Breast epithelium (tissue), 4 donors: ENCODE results near the gene PAQR6. TPM values are rescaled to one million over a fixed set of nuclear protein-coding genes. Genes with fewer than 3 reads are reported as not detected.

Experiments
- DNase-seq, 2 donors: peaks; one replicate each; pipeline ENCODE4 v3.0.0-alpha.2; 2019; ENCODE audit warnings: low spot score in 2 of 2
- H3K27ac ChIP-seq, 2 donors: fragments of 200-600 bp; sonication (generic) in 1 of 2; one replicate each; pipeline ENCODE4 v1.5.1; 2016 to 2019; ENCODE audit warnings: mild to moderate bottlenecking in 1 of 2
- H3K27me3 ChIP-seq, 2 donors: fragments of 200-600 bp; sonication (generic) in 1 of 2; one replicate each; pipeline versions ENCODE4 v1.5.1 to v1.6.0; 2017 to 2019; ENCODE audit warnings: control low read depth in 1 of 2, mild to moderate bottlenecking in 1 of 2
- H3K36me3 ChIP-seq: fragments of 200-600 bp; one replicate; pipeline ENCODE4 v1.5.1; 2019
- H3K4me1 ChIP-seq, 2 donors: fragments of 200-600 bp; sonication (generic); one replicate each; pipeline ENCODE4 v1.5.1; 2016 to 2019; ENCODE audit warnings: control low read depth in 1 of 2
- H3K4me3 ChIP-seq, 3 donors: fragments of 200-600 bp; sonication (generic); 1 replicate in 2 of 3; 2 replicates in 1 of 3; pipeline ENCODE4 v1.5.1; 2016 to 2019; ENCODE audit warnings: mild to moderate bottlenecking in 3 of 3, moderate library complexity in 2 of 3
- H3K9me3 ChIP-seq, 2 donors: fragments of 200-600 bp; sonication (generic) in 1 of 2; one replicate each; pipeline ENCODE4 v1.5.1; 2016 to 2019; ENCODE audit warnings: control low read depth in 1 of 2
- CTCF ChIP-seq, 3 donors: fragments of 450-650 bp; IDR thresholded peaks; one replicate each; pipeline ENCODE4 v1.5.1; 2016 to 2017; ENCODE audit warnings: antibody characterized with exemption in 3 of 3, mild to moderate bottlenecking in 3 of 3, moderate library complexity in 3 of 3
- POLR2A ChIP-seq: fragments of 450-650 bp; IDR thresholded peaks from one replicate; pipeline ENCODE4 v1.6.1; 2016; ENCODE audit warnings: antibody characterized with exemption, mild to moderate bottlenecking, moderate library complexity
- POLR2AphosphoS5 ChIP-seq, 3 donors: sonication (generic); formaldehyde crosslinking; IDR thresholded peaks; one replicate each; pipeline ENCODE4 v1.6.1; 2017; ENCODE audit warnings: antibody characterized with exemption in 3 of 3
- intact Hi-C: fragments of 100-400 bp; cut with DNase I; formaldehyde crosslinking; loops from one replicate; pipeline ENCODE4 v1.15.1; 2023; ENCODE audit warnings: low total_unique reads
- total RNA-seq, 3 donors: library from RNA; depleted of rRNA; stranded (reverse); fragments of >200 nt; gene quantifications; one replicate each; pipeline ENCODE4 v1.1.0, GENCODE V29; 2016

Gene PAQR6
- total RNA-seq, 3 donors from 2014 or later: 1.8 to 3.9 (median 2.5) TPM

DNA sequence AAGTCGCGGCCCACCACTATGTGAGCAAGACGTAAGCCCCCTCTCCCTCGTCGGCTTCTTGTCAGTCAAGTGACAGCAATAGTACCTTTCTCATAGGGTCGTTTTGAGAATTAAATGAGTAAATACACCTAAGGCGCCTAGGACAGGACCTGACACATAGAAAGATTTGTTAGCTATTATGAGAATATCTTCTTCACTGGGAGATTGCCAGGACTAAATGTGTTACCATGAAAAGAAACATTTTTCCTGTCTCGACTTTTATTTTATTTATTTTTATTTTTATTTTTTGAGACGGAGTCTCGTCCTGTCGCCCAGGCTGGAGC, 34.3 kb downstream of the PAQR6 start:
- Histone ChIP-seq H3K4me1 (peaks cover 3 to 12% of the 10 kb centered on the region in 2 donors), H3K27me3 (no peaks in the 10 kb centered on the region), H3K9me3 (no peaks in the 10 kb centered on the region), H3K36me3 (no peaks in the 10 kb centered on the region), H3K4me3 (peak overlapping the region; percentile 59 to 76 (median 62)), H3K27ac (peak overlapping the region; percentile 90 to 96)
- TF ChIP-seq CTCF (IDR thresholded peaks at IDR 0.05) (no peak), POLR2AphosphoS5 (IDR thresholded peaks at IDR 0.05) (no peak), POLR2A (no peak)
- no peak for DNase-seq
- intact Hi-C loops: no loop called here

DNA sequence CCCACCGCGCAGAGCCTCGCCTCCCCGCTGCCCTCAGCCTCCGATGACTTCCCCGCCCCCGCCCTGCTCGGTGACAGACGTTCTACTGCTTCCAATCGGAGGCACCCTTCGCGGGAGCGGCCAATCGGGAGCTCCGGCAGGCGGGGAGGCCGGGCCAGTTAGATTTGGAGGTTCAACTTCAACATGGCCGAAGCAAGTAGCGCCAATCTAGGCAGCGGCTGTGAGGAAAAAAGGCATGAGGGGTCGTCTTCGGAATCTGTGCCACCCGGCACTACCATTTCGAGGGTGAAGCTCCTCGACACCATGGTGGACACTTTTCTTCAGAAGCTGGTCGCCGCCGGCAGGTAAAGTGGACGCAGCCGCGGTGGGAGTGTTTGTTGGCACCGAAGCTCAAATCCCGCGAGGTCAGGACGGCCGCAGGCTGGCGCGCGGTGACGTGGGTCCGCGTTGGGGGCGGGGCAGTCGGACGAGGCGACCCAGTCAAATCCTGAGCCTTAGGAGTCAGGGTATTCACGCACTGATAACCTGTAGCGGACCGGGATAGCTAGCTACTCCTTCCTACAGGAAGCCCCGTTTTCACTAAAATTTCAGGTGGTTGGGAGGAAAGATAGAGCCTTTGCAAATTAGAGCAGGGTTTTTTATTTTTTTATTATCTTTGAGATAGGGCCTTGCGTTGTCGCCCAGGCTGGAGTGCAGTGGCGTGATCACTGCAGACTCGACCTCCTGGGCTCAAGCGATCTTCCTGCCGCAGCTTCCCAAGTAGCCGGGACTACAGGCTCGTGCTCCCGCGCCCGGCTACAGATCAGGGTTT, 34.8 kb downstream of the PAQR6 start, which contains the start of gene PMF1:
Gene PMF1, plus strand, starts transcription at position 175 of the 811 bp plus-strand sequence. Its CDS starts 9 bp downstream, at position 184.
- Histone ChIP-seq H3K4me3 (peak within 1 kb of the TSS; percentile 59 to 76 (median 62)), H3K36me3 (no peaks in the 10 kb centered on the region), H3K4me1 (peaks cover 3 to 12% of the 10 kb centered on the region in 2 donors), H3K9me3 (no peaks in the 10 kb centered on the region), H3K27me3 (no peaks in the 10 kb centered on the region), H3K27ac (peak within 1 kb of the TSS; percentile 90 to 96)
- DNase-seq: peak; percentile 98
- peak; percentile 95 to 98 (median 96) for TF ChIP-seq POLR2AphosphoS5 (IDR thresholded peaks at IDR 0.05)
- peak; percentile 70 for TF ChIP-seq POLR2A
- TF ChIP-seq CTCF (IDR thresholded peaks at IDR 0.05): peak in 1 of 3 donors; percentile 9
- intact Hi-C loops: no loop called here

- Histone ChIP-seq H3K9me3 (no peaks in the 10 kb centered on the region), H3K27me3 (no peaks in the 10 kb centered on the region), H3K27ac (peak overlapping the region; percentile 90 to 96), H3K4me1 (peaks cover 0 to 9% of the 10 kb centered on the region in 2 donors), H3K4me3 (peak overlapping the region; percentile 59 to 76 (median 62)), H3K36me3 (no peaks in the 10 kb centered on the region)
- no peak for DNase-seq
- intact Hi-C loops: no loop called here
- TF ChIP-seq CTCF (IDR thresholded peaks at IDR 0.05) (no peak), POLR2AphosphoS5 (IDR thresholded peaks at IDR 0.05) (no peak), POLR2A (no peak)
These were observed 35.7 kb downstream of the PAQR6 start for GRCh38 chr1:156212130-156212529.

DNA sequence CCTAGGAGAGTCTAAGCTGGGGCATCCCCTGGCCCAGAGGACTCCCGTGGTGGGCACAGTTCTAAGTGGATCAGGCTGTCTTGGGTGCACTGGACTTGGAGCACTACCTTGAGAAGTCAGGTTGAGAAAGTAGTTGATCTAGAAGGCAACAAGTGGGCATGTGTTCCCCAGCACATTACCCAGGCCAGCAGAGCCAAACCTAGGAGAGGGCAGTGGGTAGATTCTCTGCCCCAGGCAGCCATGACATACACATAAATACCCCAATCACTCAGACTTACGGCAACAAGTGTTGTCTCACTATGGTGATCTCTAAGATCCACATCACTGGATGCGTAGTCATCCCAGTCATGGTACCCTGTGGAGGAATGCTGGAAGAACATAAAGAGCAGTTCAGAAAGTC, 36.6 kb downstream of the PAQR6 start:
- no peak overlapping the region for H3K27ac ChIP-seq
- H3K4me3 ChIP-seq: no peak overlapping the region
- H3K4me1 ChIP-seq: peaks cover 0 to 9% of the 10 kb centered on the region in 2 donors
- H3K27me3 ChIP-seq: no peaks in the 10 kb centered on the region
- no peak for TF ChIP-seq POLR2A
- intact Hi-C loops: no loop called here
- no peaks in the 10 kb centered on the region for H3K36me3 ChIP-seq
- no peak for DNase-seq
- H3K9me3 ChIP-seq: no peaks in the 10 kb centered on the region

GRCh38 chr1:156204686-156205085, 43.2 kb downstream of the PAQR6 start:
- H3K9me3 ChIP-seq: no peaks in the 10 kb centered on the region
- no peak for TF ChIP-seq POLR2A
- no peak for TF ChIP-seq POLR2AphosphoS5 (IDR thresholded peaks at IDR 0.05)
- TF ChIP-seq CTCF (IDR thresholded peaks at IDR 0.05): no peak
- no peaks in the 10 kb centered on the region for H3K27me3 ChIP-seq
- intact Hi-C loops: no loop called here
- H3K4me3 ChIP-seq: no peak overlapping the region
- H3K27ac ChIP-seq: no peak overlapping the region
- no peaks in the 10 kb centered on the region for H3K4me1 ChIP-seq
- no peak for DNase-seq
- no peaks in the 10 kb centered on the region for H3K36me3 ChIP-seq
